ENCODE measurements around the gene TIMM13. TPM values are rescaled to one million over a fixed set of nuclear protein-coding genes. Genes with fewer than 3 reads are reported as not detected.

TIMM13 gene
- total and polyA plus RNA-seq, 2 of the 8 experiments (the other 6 are each of a cell fraction or from before 2014, with no cell fraction given), result 270 to 275 TPM

DNA sequence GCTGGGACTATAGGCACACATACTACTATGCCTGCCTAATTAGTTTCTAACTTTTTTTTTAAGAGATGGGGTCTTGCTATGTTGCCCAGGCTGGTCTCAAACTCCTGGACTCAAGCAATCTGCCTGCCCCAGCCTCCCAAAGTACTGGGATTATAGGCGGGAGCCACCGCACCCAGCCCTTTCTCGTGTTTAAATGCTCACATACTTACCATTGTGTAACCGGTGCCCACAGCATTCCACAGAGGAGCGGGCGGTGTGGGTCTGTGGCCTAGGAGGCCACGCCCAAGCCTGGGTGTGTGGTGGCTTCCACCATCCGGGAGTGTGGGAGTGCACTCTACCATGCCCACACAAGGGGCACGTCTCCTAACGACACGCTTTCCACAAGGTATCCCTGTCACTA, 21.6 kb upstream of the TIMM13 start:
- Histone ChIP-seq H2AK5ac (ENCODE audit: low read depth, low read length) (no peak overlapping the region), H3K18ac (ENCODE audit: extremely low read depth, low read length) (no peak overlapping the region), H2BK120ac (replicated peaks; ENCODE audit: low read depth, low read length) (no peak overlapping the region), H3K4ac (replicated peaks; ENCODE audit: insufficient read length, low read depth, low read length) (no peak overlapping the region), H3K14ac (ENCODE audit: insufficient read length) (no peak overlapping the region), H3K9me3 (ENCODE audit: insufficient read depth in 2 of 2, low read depth in 1 of 2, low read length in 1 of 2) (no peaks in the 10 kb centered on the region), H4K91ac (replicated peaks; ENCODE audit: insufficient read length, low read length) (no peak overlapping the region), H3K36me3 (ENCODE audit: control insufficient read depth in 2 of 4, insufficient read depth in 4 of 4, low read length in 3 of 4) (peaks cover 0 to 8% (median 4%) of the 10 kb centered on the region in 4 experiments; a peak in 6 of 8 replicates), H3K27ac (ENCODE audit: low read depth, low read length) (no peak overlapping the region), H3K27me3 (replicated peaks in 1 of 4; ENCODE audit: control insufficient read depth in 3 of 4, extremely low read depth in 1 of 4, insufficient read depth in 3 of 4, low read length in 3 of 4) (no peaks in the 10 kb centered on the region), H4K8ac (ENCODE audit: extremely low read depth, insufficient read depth, low read length) (no peak overlapping the region), H3K79me2 (ENCODE audit: control insufficient read depth in 1 of 2, insufficient read depth in 2 of 2, low read length in 2 of 2) (peaks cover 13 to 79% of the 10 kb centered on the region in 2 experiments; a peak in 3 of 4 replicates), H3K9ac (replicated peaks in 1 of 4; ENCODE audit: extremely low read depth in 1 of 4, low read depth in 3 of 4, low read length in 3 of 4) (no peak overlapping the region), H2BK20ac (ENCODE audit: low read length) (no peak overlapping the region), H4K20me1 (replicated peaks in 1 of 2; ENCODE audit: control insufficient read depth in 1 of 2, insufficient read depth in 2 of 2, low read length in 2 of 2) (peaks cover 43 to 46% of the 10 kb centered on the region in 2 experiments), H3K23me2 (ENCODE audit: low read depth, low read length) (no peaks in the 10 kb centered on the region), H3K4me2 (ENCODE audit: insufficient read depth in 1 of 2, low read depth in 2 of 2, low read length in 2 of 2) (no peak overlapping the region), H3K56ac (replicated peaks; ENCODE audit: insufficient read length, low read depth, low read length) (no peak overlapping the region), H3K79me1 (ENCODE audit: low read depth, low read length) (peaks cover 10% of the 10 kb centered on the region), H2BK5ac (ENCODE audit: low read depth, low read length) (no peak overlapping the region), H2BK15ac (ENCODE audit: low read length) (no peak overlapping the region), H3K23ac (ENCODE audit: insufficient read length) (no peak overlapping the region), H3K4me1 (replicated peaks in 1 of 4; ENCODE audit: control insufficient read depth in 3 of 4, insufficient read depth in 4 of 4, low read length in 3 of 4) (peaks cover 0 to 7% (median under 1%) of the 10 kb centered on the region in 4 experiments; a peak in 2 of 7 replicates), H2AFZ (ENCODE audit: low read length) (no peak overlapping the region), H4K5ac (ENCODE audit: insufficient read length, low read depth, low read length) (no peak overlapping the region), H2BK12ac (ENCODE audit: low read depth, low read length) (no peak overlapping the region), H3K4me3 (ENCODE audit: extremely low read depth in 1 of 4, insufficient read depth in 2 of 4, low read depth in 3 of 4, low read length in 4 of 4) (no peak overlapping the region)
- DNase-seq (ENCODE audit: low read depth in 1 of 2, low spot score in 2 of 2), result no peak
- no peak for FAIRE-seq
- ChIA-PET POLR2A (ENCODE audit: partially characterized antibody) (interaction anchor here (1.5 to 9.5 kb wide), 2 partner anchors 22 to 29 kb away, joined by 4 to 84 read pairs; partner anchors contain the start of gene TIMM13), CTCF (ENCODE audit: partially characterized antibody) (interaction anchor here (0.7 to 1.8 kb wide), 3 partner anchors 13 to 1809 kb away, joined by 3 to 5 read pairs (median 3); no protein-coding TSS in a partner anchor)
- WGBS, 2 experiments (ENCODE audit: extremely low coverage in 1 of 2, insufficient coverage in 1 of 2, insufficient read length in 1 of 2, insufficient replicate concordance in 2 of 2, low coverage in 1 of 2, low lambda C conversion rate in 2 of 2, missing lambda C conversion rate in 1 of 2), result 95% methylated on average over 11 of the region's 11 CpGs; no CpG with 5 or more reads in 1 of the 2 experiments
- TF ChIP-seq SRF (IDR thresholded peaks at IDR 0.05; ENCODE audit: low read depth, low read length), result no peak
- no peak for TF ChIP-seq RFX5 (IDR thresholded peaks at IDR 0.05; ENCODE audit: borderline replicate concordance, low read depth, low read length)
- no peak for TF ChIP-seq CBX8 (IDR thresholded peaks at IDR 0.05; ENCODE audit: borderline replicate concordance, low read depth, low read length)
- TF ChIP-seq, protein P1, sequence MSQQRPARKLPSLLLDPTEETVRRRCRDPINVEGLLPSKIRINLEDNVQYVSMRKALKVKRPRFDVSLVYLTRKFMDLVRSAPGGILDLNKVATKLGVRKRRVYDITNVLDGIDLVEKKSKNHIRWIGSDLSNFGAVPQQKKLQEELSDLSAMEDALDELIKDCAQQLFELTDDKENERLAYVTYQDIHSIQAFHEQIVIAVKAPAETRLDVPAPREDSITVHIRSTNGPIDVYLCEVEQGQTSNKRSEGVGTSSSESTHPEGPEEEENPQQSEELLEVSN (IDR thresholded peaks at IDR 0.05), result no peak
- no peak for TF ChIP-seq SP2 (IDR thresholded peaks at IDR 0.05; ENCODE audit: low read length)
- TF ChIP-seq POLR2AphosphoS5 (IDR thresholded peaks at IDR 0.05; ENCODE audit: low read depth, low read length), result no peak
- no peak for TF ChIP-seq HDAC6 (IDR thresholded peaks at IDR 0.05; ENCODE audit: low read depth, low read length)
- TF ChIP-seq, protein P2, sequence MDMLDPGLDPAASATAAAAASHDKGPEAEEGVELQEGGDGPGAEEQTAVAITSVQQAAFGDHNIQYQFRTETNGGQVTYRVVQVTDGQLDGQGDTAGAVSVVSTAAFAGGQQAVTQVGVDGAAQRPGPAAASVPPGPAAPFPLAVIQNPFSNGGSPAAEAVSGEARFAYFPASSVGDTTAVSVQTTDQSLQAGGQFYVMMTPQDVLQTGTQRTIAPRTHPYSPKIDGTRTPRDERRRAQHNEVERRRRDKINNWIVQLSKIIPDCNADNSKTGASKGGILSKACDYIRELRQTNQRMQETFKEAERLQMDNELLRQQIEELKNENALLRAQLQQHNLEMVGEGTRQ (IDR thresholded peaks at IDR 0.05; ENCODE audit: low read length), result no peak
- TF ChIP-seq YY1 (IDR thresholded peaks at IDR 0.05; ENCODE audit: low read depth, low read length), result no peak
- TF ChIP-seq PHF8 (conservative IDR thresholded peaks at IDR 0.05; ENCODE audit: low read depth, low read length), result no peak
- no peak for TF ChIP-seq KDM5A (IDR thresholded peaks at IDR 0.05; ENCODE audit: low read length)
- TF ChIP-seq GTF2F1 (IDR thresholded peaks at IDR 0.05; ENCODE audit: borderline replicate concordance, low read depth, low read length), result no peak

Data from H1 (cell line).